Chondrocyte (in vitro differentiated cells): ENCODE measurements around the gene CAB39. TPM values are rescaled to one million over a fixed set of nuclear protein-coding genes. Genes with fewer than 3 reads are reported as not detected.

Experiments
- DNase-seq: peaks from one replicate; pipeline ENCODE4 v3.0.0; 2021; ENCODE audit warnings: mixed read lengths, low spot score
- H3K27ac Mint-ChIP-seq: one replicate; pipeline ENCODE4 v1.8.0; 2021; ENCODE audit warnings: mild to moderate bottlenecking, moderate library complexity, mixed read lengths; ENCODE audit not compliant: unreplicated experiment
- H3K27me3 Mint-ChIP-seq: 2 replicates; pipeline ENCODE4 v1.8.0; 2021; ENCODE audit warnings: low read depth, mixed read lengths
- H3K36me3 Mint-ChIP-seq: 2 replicates; pipeline ENCODE4 v1.8.0; 2021; ENCODE audit warnings: low read depth, mixed read lengths
- H3K4me1 Mint-ChIP-seq: 2 replicates; pipeline ENCODE4 v1.8.0; 2021; ENCODE audit warnings: low read depth, mild to moderate bottlenecking, mixed read lengths
- H3K4me3 Mint-ChIP-seq: one replicate; pipeline ENCODE4 v1.8.0; 2021; ENCODE audit warnings: mild to moderate bottlenecking, moderate library complexity, mixed read lengths; ENCODE audit not compliant: unreplicated experiment
- H3K9me3 Mint-ChIP-seq: 2 replicates; pipeline ENCODE4 v1.8.0; 2021; ENCODE audit warnings: low read depth, mixed read lengths
- total RNA-seq: library from RNA; stranded (reverse); gene quantifications from 3 replicates; pipeline ENCODE4 v1.2.1, GENCODE V29; 2021
- TF ChIP-seq, protein P1 (sequence below): fragments of 200-600 bp; sonication (generic); IDR thresholded peaks from 2 replicates; pipeline ENCODE4 v1.5.0; 2021; ENCODE audit warnings: antibody characterized with exemption, mild to moderate bottlenecking, moderate library complexity

Gene CAB39
- total RNA-seq, 1 donor from 2014 or later = 33.4 TPM

DNA sequence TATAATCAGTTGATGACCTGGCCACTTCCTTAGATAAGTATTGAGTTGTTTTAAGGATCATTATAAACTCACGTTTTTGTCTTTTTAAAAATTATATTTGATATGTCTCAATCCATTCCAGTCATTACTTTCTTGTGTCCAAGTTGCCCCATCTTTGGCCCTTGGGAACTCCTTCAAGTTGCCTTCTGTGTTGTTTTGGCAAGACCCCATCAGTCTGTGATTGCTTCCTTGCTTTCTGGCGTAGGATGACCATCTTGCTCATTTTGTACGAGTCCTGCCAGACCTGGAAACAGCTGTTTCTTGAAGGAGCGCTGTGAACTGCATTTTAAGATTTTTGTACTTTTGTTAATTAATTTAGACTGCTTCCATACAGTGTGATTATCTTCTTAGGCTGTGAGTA lies 83.2 kb downstream of the CAB39 start:
- H3K4me1 Mint-ChIP-seq = peaks cover 47% of the 10 kb centered on the region
- TF ChIP-seq, protein P1, sequence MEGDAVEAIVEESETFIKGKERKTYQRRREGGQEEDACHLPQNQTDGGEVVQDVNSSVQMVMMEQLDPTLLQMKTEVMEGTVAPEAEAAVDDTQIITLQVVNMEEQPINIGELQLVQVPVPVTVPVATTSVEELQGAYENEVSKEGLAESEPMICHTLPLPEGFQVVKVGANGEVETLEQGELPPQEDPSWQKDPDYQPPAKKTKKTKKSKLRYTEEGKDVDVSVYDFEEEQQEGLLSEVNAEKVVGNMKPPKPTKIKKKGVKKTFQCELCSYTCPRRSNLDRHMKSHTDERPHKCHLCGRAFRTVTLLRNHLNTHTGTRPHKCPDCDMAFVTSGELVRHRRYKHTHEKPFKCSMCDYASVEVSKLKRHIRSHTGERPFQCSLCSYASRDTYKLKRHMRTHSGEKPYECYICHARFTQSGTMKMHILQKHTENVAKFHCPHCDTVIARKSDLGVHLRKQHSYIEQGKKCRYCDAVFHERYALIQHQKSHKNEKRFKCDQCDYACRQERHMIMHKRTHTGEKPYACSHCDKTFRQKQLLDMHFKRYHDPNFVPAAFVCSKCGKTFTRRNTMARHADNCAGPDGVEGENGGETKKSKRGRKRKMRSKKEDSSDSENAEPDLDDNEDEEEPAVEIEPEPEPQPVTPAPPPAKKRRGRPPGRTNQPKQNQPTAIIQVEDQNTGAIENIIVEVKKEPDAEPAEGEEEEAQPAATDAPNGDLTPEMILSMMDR = no peak
- no peak overlapping the region for H3K27ac Mint-ChIP-seq
- H3K36me3 Mint-ChIP-seq = peaks cover 13% of the 10 kb centered on the region
- H3K4me3 Mint-ChIP-seq = no peak overlapping the region
- no peaks in the 10 kb centered on the region for H3K27me3 Mint-ChIP-seq
- no peaks in the 10 kb centered on the region for H3K9me3 Mint-ChIP-seq
- DNase-seq = no peak

DNA sequence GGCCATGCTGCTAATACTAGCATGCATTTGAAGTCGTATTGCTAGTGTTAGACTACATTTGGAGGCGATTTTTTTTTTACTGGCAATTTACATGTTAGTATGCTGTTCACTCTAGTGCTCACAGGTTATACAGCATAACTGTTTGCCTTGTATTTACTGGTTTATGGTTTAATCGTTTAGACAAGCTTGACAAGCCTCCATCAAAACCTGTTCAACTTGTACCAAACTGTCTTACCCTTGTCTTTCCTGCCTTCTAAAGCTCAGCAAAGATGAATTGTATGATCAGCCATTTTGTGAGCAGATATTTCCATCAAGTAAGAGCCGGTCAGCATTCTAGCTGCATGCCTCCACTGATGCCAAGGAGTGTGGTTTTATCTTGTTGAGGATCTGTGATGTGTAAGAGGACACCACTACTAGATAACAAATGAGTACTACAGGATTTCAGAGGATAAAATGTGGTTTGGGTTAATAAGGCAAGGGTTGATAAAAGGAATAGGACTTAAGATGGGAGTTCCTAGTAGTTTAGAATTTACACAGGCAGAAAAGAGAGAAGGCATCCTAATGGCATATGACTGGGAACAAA lies 83.7 kb downstream of the CAB39 start:
- Mint-ChIP-seq H3K27me3 (no peaks in the 10 kb centered on the region), H3K9me3 (no peaks in the 10 kb centered on the region), H3K36me3 (peaks cover 10% of the 10 kb centered on the region), H3K27ac (no peak overlapping the region), H3K4me3 (no peak overlapping the region), H3K4me1 (peaks cover 42% of the 10 kb centered on the region)
- TF ChIP-seq, protein P1 = no peak
- DNase-seq = no peak

DNA sequence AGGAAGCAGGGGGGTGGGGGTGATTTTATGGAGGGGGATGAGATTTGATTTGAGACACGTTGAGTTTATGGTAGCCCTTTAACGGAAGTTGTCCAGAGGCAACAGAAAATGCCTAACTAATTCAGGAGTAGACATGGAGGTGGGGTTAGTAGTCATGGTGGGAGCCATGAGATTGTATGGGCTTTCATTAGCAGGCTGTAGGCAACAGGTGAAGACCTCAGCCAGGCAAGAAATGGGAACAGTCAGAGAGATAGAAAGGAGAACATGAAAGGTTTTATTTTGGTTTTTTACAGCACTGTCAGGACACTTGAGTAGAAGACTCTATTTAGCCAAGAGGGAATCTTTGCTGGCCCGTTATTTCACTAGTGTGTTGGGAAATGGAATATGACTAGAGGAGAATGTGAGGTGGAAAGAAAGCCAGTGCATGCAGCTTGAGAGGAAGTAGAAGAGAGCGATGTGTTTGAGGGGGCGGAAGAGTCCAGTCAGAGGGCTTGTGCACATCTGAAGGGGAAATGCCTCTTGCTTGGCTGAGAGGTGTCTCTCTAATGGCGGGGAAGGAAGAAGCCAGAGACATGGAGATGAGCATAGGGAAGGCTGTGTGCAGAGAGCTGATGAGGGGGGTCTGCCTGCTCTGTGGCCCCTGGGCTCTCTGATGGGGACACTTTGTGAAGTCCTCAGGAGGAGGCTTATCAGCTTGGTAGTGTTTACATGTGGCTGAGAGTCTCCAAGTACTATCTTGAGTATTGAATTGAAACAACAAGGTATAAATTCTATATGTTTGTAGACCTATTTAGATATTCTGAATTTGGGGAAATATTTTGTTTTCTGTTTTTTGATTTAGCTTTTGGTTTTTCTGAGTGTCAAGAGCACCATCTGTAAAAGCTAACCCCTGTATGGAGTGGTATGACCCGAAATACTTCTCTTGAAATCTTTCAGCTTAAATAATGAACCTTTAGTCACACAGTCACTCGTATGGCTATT lies 85.2 kb downstream of the CAB39 start:
- TF ChIP-seq, protein P1 = no peak
- Mint-ChIP-seq H3K27me3 (no peaks in the 10 kb centered on the region), H3K27ac (no peak overlapping the region), H3K4me3 (no peak overlapping the region), H3K4me1 (peaks cover 29% of the 10 kb centered on the region), H3K36me3 (peaks cover 16% of the 10 kb centered on the region), H3K9me3 (no peaks in the 10 kb centered on the region)
- no peak for DNase-seq

DNA sequence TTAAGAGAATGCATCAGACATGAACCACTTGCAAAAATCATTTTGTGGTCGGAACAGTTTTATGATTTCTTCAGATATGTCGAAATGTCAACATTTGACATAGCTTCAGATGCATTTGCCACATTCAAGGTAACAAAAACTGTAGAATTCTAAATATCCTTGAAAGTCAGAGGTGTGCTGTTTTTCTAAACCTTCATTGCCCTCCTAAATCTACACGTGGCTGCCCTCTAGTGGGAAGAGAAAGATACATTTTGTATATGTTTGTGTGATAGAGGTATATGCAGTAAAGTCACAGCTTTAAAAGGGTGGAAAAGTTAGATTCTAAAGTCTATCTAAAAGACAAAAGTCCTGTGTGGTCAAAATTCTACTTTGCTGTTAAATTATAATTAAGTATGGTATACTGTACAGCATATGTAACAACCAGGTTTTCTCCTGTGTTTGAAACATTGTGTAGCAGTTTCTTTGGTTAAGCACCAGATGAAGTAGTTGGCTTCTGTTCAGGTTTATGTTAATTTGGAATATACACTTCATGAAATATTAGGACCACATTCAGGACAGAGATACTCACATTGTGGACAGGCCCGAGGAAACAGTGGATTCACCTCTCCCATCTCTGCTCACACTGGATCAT lies 86.2 kb downstream of the CAB39 start:
- Mint-ChIP-seq H3K36me3 (peaks cover 21% of the 10 kb centered on the region), H3K27me3 (no peaks in the 10 kb centered on the region), H3K27ac (no peak overlapping the region), H3K9me3 (no peaks in the 10 kb centered on the region), H3K4me1 (peaks cover 19% of the 10 kb centered on the region), H3K4me3 (no peak overlapping the region)
- DNase-seq = no peak
- TF ChIP-seq, protein P1 = peak; percentile 92

DNA sequence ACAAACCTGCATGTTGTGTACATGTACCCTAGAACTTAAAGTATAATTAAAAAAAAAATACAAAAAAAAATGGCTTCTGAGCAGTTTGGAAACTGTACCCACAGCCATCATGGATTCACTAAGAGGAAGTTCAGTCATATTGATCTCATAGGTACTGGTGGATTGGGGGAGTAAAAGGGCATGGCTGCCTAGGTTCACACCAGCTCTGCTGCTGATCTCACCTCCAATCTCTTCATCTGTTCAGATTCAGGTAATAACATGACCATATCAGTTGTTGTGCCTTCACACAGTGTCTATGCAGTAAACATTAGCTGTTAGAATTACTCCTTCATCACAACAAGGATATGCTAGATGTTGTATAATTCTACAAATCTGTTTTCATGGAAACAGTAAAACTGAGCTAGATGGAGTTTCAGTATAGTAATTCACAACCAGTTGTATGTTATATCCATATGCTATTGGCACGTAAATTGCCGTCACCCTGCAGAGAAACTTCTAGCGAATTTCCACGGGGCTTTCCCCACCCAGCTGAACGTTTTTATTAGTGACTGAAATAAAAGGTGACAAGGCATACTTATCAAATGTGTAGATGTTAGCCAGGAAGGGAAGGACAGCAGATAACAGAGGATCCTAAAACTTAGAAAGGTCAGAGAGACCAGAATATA lies 92.8 kb downstream of the CAB39 start:
- TF ChIP-seq, protein P1 = no peak
- DNase-seq = no peak
- H3K4me3 Mint-ChIP-seq = no peak overlapping the region
- H3K4me1 Mint-ChIP-seq = no peaks in the 10 kb centered on the region
- H3K9me3 Mint-ChIP-seq = no peaks in the 10 kb centered on the region
- H3K27me3 Mint-ChIP-seq = no peaks in the 10 kb centered on the region
- H3K36me3 Mint-ChIP-seq = peaks cover 16% of the 10 kb centered on the region
- H3K27ac Mint-ChIP-seq = no peak overlapping the region
